SK-N-SH (cell line): Measurements from ENCODE around the gene TTC39A. TPM values are rescaled to one million over a fixed set of nuclear protein-coding genes. Genes with fewer than 3 reads are reported as not detected.

ENCODE experiments used
- CTCF ChIA-PET: fragments of 300-600, 350-600 bp; formaldehyde crosslinking; extraction: SDS; loops from one replicate; lab custom pipeline; 2021; lab: Yijun Ruan, JAX
- POLR2A ChIA-PET: fragments of 350-600 bp; sonication (Branson Sonifier 250); formaldehyde crosslinking; extraction: SDS; loops from one replicate; lab custom pipeline; 2020; ENCODE audit warnings: antibody characterized with exemption, inconsistent platforms; lab: Yijun Ruan, JAX
- DNase-seq: peaks from one replicate; pipeline ENCODE4 v3.0.0; 2012
- H2AFZ ChIP-seq: fragments of 200-600 bp; sonication (generic); 2 replicates; pipeline ENCODE4 v1.8.1; 2016; ENCODE audit warnings: antibody characterized with exemption, mild to moderate bottlenecking, low read depth
- H3F3A ChIP-seq: fragments of 200-600 bp; sonication (generic); replicated peaks from 2 replicates; pipeline ENCODE3; 2016; ENCODE audit warnings: antibody characterized with exemption, mild to moderate bottlenecking; ENCODE audit not compliant: insufficient read depth
- H3K27ac ChIP-seq, 2 experiments: fragments of 200-500 bp in 1 of 2; fragments of 200-600 bp in 1 of 2; sonication (Bioruptor generic) in 1 of 2; sonication (generic), shearing (Covaris generic) in 1 of 2; 2 replicates each; pipeline versions ENCODE4 v1.5.1 to v1.6.1; 2014 to 2016; ENCODE audit warnings: low read depth in 2 of 2, inconsistent platforms in 1 of 2, low read length in 1 of 2, mild to moderate bottlenecking in 1 of 2, mixed read lengths in 1 of 2
- H3K27me3 ChIP-seq: fragments of 200-600 bp; sonication (generic), shearing (Covaris generic); 2 replicates; pipeline ENCODE4 v1.6.1; 2016; ENCODE audit warnings: mixed run types; ENCODE audit not compliant: insufficient read depth
- H3K36me3 ChIP-seq, 2 experiments: fragments of 200-500 bp in 1 of 2; fragments of 200-600 bp in 1 of 2; sonication (Bioruptor generic) in 1 of 2; sonication (generic) in 1 of 2; replicated peaks in 1 of 2; 2 replicates each; pipeline versions ENCODE3 to v1.5.1; 2014 to 2016; ENCODE audit warnings: low read length in 1 of 2, mild to moderate bottlenecking in 1 of 2; ENCODE audit not compliant: insufficient read depth in 2 of 2, control insufficient read depth in 1 of 2
- H3K4me1 ChIP-seq, 2 experiments: fragments of 200-500 bp in 1 of 2; fragments of 200-600 bp in 1 of 2; sonication (Bioruptor generic) in 1 of 2; sonication (generic), shearing (Covaris generic) in 1 of 2; 2 replicates each; pipeline versions ENCODE4 v1.5.1 to v1.6.1; 2014 to 2016; ENCODE audit warnings: low read depth in 1 of 2, low read length in 1 of 2, mixed run types in 1 of 2; ENCODE audit not compliant: insufficient read depth in 2 of 2, control insufficient read depth in 1 of 2
- H3K4me2 ChIP-seq: fragments of 200-600 bp; sonication (generic), shearing (Covaris generic); 2 replicates; pipeline ENCODE4 v1.6.1; 2017; ENCODE audit warnings: mixed run types
- H3K4me3 ChIP-seq, 2 experiments: fragments of 200-500 bp in 1 of 2; fragments of 200-600 bp in 1 of 2; sonication (Bioruptor generic) in 1 of 2; sonication (generic), shearing (Covaris generic) in 1 of 2; 2 replicates each; pipeline versions ENCODE4 v1.5.1 to v1.8.1; 2014 to 2016; ENCODE audit warnings: low read depth in 2 of 2, inconsistent platforms in 1 of 2, low read length in 1 of 2, mild to moderate bottlenecking in 1 of 2, mixed read lengths in 1 of 2, moderate library complexity in 1 of 2
- H3K79me2 ChIP-seq: fragments of 200-600 bp; sonication (generic); 2 replicates; pipeline ENCODE4 v1.8.1; 2017; ENCODE audit warnings: mild to moderate bottlenecking; ENCODE audit not compliant: insufficient read depth
- H3K9ac ChIP-seq: fragments of 200-600 bp; sonication (generic); 2 replicates; pipeline ENCODE4 v1.6.1; 2017; ENCODE audit warnings: mixed run types
- H3K9me2 ChIP-seq: fragments of 200-600 bp; sonication (generic); 2 replicates; pipeline ENCODE4 v1.6.1; 2017; ENCODE audit warnings: mixed run types
- H3K9me3 ChIP-seq: fragments of 200-600 bp; sonication (generic); 2 replicates; pipeline ENCODE4 v1.6.1; 2017; ENCODE audit warnings: mixed run types, mild to moderate bottlenecking, moderate library complexity
- H4K20me1 ChIP-seq: fragments of 200-600 bp; sonication (generic); 2 replicates; pipeline ENCODE4 v1.6.1; 2017; ENCODE audit warnings: mild to moderate bottlenecking, mixed run types; ENCODE audit not compliant: insufficient read depth
- ELF1 ChIP-seq: IDR thresholded peaks from 2 replicates; pipeline ENCODE4 v1.4.0; 2012
- EP300 ChIP-seq, 2 experiments: IDR thresholded peaks; 2 replicates each; pipeline versions ENCODE4 v1.4.0 to v1.6.1; 2012; ENCODE audit warnings: borderline replicate concordance in 1 of 2, low read depth in 1 of 2, low read length in 1 of 2
- EZH2phosphoT487 ChIP-seq: fragments of 200-600 bp; sonication (generic); IDR thresholded peaks from 2 replicates; pipeline ENCODE4 v1.6.1; 2017; ENCODE audit warnings: low read depth, mixed run types, mild to moderate bottlenecking, antibody characterized with exemption, moderate library complexity, borderline replicate concordance
- FOSL2 ChIP-seq: IDR thresholded peaks from 2 replicates; pipeline ENCODE4 v1.4.0; 2012; ENCODE audit warnings: low read depth, mild to moderate bottlenecking, moderate library complexity, borderline replicate concordance
- GATA2 ChIP-seq: sonication (generic); formaldehyde crosslinking; IDR thresholded peaks from 2 replicates; pipeline ENCODE4 v1.5.0; 2020; ENCODE audit warnings: mild to moderate bottlenecking, missing genetic modification reagents
- IRF3 ChIP-seq: fragments of 150-350 bp; IDR thresholded peaks from 2 replicates; pipeline ENCODE4 v1.6.1; 2016; ENCODE audit warnings: mild to moderate bottlenecking, low read depth, low read length
- JUND ChIP-seq: IDR thresholded peaks from 2 replicates; pipeline ENCODE4 v1.4.0; 2012
- MAX ChIP-seq: IDR thresholded peaks from 2 replicates; pipeline ENCODE4 v1.4.0; 2012; ENCODE audit warnings: low read depth
- MXI1 ChIP-seq: IDR thresholded peaks from 2 replicates; pipeline ENCODE4 v1.6.1; 2012; ENCODE audit warnings: mild to moderate bottlenecking, low read depth, low read length, improper control_type of control experiment
- NFIC ChIP-seq: IDR thresholded peaks from 2 replicates; pipeline ENCODE4 v1.4.0; 2012; ENCODE audit warnings: borderline replicate concordance
- NRF1 ChIP-seq: IDR thresholded peaks from 2 replicates; pipeline ENCODE4 v1.6.1; 2012; ENCODE audit warnings: low read depth, mild to moderate bottlenecking, low read length
- POLR2AphosphoS5 ChIP-seq: IDR thresholded peaks from 2 replicates; pipeline ENCODE4 v1.6.1; 2012; ENCODE audit warnings: low read depth, low read length
- RAD21 ChIP-seq: IDR thresholded peaks from 2 replicates; pipeline ENCODE4 v1.6.1; 2012; ENCODE audit warnings: mild to moderate bottlenecking, low read length
- RCOR1 ChIP-seq: fragments of 150-350 bp; IDR thresholded peaks from 2 replicates; pipeline ENCODE4 v1.6.1; 2017; ENCODE audit warnings: antibody characterized with exemption, low read length
- RXRA ChIP-seq: IDR thresholded peaks from 2 replicates; pipeline ENCODE4 v1.4.0; 2012; ENCODE audit warnings: low read depth, mild to moderate bottlenecking, borderline replicate concordance
- TAF1 ChIP-seq: IDR thresholded peaks from 2 replicates; pipeline ENCODE4 v1.6.1; 2012; ENCODE audit warnings: low read depth, mild to moderate bottlenecking, low read length, moderate library complexity, borderline replicate concordance
- TEAD4 ChIP-seq: IDR thresholded peaks from 2 replicates; pipeline ENCODE4 v1.4.0; 2012; ENCODE audit warnings: mild to moderate bottlenecking, borderline replicate concordance; ENCODE audit not compliant: insufficient read depth
- YY1 ChIP-seq: IDR thresholded peaks from 2 replicates; pipeline ENCODE4 v1.4.0; 2012; ENCODE audit warnings: low read depth, mild to moderate bottlenecking
- WGBS: methylation state at CpG from one replicate; pipeline ENCODE4 v1.1.6; 2017; ENCODE audit warnings: low lambda C conversion rate; 5-methylcytosine and 5-hydroxymethylcytosine counted together
- polyA plus RNA-seq, 3 experiments: library from polyadenylated mRNA; depleted of rRNA; stranded (reverse); fragments of >200 nt; gene quantifications; 2 replicates each; pipeline ENCODE4 v1.2.3, GENCODE V29; 2012
- TF ChIP-seq, protein P1 (sequence below): IDR thresholded peaks from 2 replicates; pipeline ENCODE4 v1.4.0; 2012; ENCODE audit warnings: low read depth, borderline replicate concordance

TTC39A gene
- polyA plus RNA-seq, 1 of the 3 experiments (the other 2 are of a cell fraction) = 0.97 TPM

DNA sequence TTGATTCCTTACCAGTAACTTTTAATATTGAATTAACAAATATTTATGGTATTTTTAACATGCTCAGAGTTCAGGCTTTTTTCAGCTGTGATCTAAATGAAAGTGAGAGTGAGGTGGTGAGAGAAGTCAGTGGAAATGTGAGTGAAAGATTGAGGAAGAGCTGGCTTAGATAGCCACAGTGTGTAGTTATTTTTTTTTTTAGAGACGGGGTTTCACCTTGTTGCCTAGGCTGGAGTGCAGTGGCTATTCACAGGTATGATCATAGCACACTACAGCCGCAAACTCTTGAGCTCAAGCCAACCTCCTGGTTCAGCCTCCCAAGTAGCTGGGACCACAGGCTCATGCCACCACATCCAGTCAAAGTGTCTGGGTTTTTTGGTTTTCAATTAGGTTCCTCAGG, 83.3 kb downstream of the TTC39A start:
- POLR2A ChIA-PET = no interaction called here
- no peak for DNase-seq
- CTCF ChIA-PET = no interaction called here
- H3F3A ChIP-seq = no peaks in the 10 kb centered on the region
- no peak overlapping the region for H3K4me2 ChIP-seq
- peaks cover 100% of the 10 kb centered on the region for H3K79me2 ChIP-seq
- no peaks in the 10 kb centered on the region; a peak in 2 of 4 replicates for H3K4me1 ChIP-seq
- peaks cover 100% of the 10 kb centered on the region for H4K20me1 ChIP-seq
- no peak overlapping the region for H3K4me3 ChIP-seq
- H3K9me3 ChIP-seq = no peaks in the 10 kb centered on the region
- H3K36me3 ChIP-seq = no peaks in the 10 kb centered on the region
- H3K27ac ChIP-seq = no peak overlapping the region
- no peak overlapping the region for H3K9ac ChIP-seq
- no peak for TF ChIP-seq YY1
- no peak for TF ChIP-seq MXI1
- TF ChIP-seq NFIC = no peak
- no peak for TF ChIP-seq TAF1
- TF ChIP-seq RCOR1 = no peak
- TF ChIP-seq FOSL2 = no peak
- no peak for TF ChIP-seq RXRA
- TF ChIP-seq ELF1 = no peak
- TF ChIP-seq TEAD4 = no peak
- no peak for TF ChIP-seq IRF3
- no peak for TF ChIP-seq GATA2
- no peak for TF ChIP-seq EP300 (IDR thresholded peaks at IDR 0.05; ENCODE audit: borderline replicate concordance in 1 of 2, low read depth in 1 of 2, low read length in 1 of 2)
- no peak for TF ChIP-seq EZH2phosphoT487
- no peak for TF ChIP-seq NRF1
- TF ChIP-seq MAX = no peak
- TF ChIP-seq JUND = no peak
- TF ChIP-seq POLR2AphosphoS5 = no peak
- no peak for TF ChIP-seq RAD21
- TF ChIP-seq, protein P1, sequence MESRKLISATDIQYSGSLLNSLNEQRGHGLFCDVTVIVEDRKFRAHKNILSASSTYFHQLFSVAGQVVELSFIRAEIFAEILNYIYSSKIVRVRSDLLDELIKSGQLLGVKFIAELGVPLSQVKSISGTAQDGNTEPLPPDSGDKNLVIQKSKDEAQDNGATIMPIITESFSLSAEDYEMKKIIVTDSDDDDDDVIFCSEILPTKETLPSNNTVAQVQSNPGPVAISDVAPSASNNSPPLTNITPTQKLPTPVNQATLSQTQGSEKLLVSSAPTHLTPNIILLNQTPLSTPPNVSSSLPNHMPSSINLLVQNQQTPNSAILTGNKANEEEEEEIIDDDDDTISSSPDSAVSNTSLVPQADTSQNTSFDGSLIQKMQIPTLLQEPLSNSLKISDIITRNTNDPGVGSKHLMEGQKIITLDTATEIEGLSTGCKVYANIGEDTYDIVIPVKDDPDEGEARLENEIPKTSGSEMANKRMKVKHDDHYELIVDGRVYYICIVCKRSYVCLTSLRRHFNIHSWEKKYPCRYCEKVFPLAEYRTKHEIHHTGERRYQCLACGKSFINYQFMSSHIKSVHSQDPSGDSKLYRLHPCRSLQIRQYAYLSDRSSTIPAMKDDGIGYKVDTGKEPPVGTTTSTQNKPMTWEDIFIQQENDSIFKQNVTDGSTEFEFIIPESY = no peak
- TF ChIP-seq, all 33 proteins: peak for 0
- H3K9me2 ChIP-seq = no peaks in the 10 kb centered on the region
- no peaks in the 10 kb centered on the region for H3K27me3 ChIP-seq
- 96% methylated on average over 2 of the region's 2 CpGs for WGBS
- H2AFZ ChIP-seq = no peak overlapping the region
